ENCODE measurements around the gene APOL4. TPM values are rescaled to one million over a fixed set of nuclear protein-coding genes. Genes with fewer than 3 reads are reported as not detected.

Gene APOL4
- polyA plus RNA-seq, 4 donors = 6.4 to 10.4 (median 8.6) TPM

Other genes starting within 250 kb of the APOL4 start
- 100 to 1,000 TPM; 126 to 138 (median 128) TPM for gene RBFOX2, start 173.0 kb downstream of the APOL4 start, polyA plus RNA-seq (ENCODE audit: insufficient read length in 4 of 4)
- gene APOL3, start 41.1 kb downstream of the APOL4 start, polyA plus RNA-seq (ENCODE audit: insufficient read length in 4 of 4) = 10 to 100 TPM; 12.7 to 17.4 (median 14.9) TPM
- 10 to 100 TPM; 26.6 to 38.8 (median 29.4) TPM for gene APOL2, start 37.7 kb upstream of the APOL4 start, polyA plus RNA-seq (ENCODE audit: insufficient read length in 4 of 4)
- gene APOL1, start 51.3 kb upstream of the APOL4 start, polyA plus RNA-seq (ENCODE audit: insufficient read length in 4 of 4) = 10 to 100 TPM in 3 of 4 donors, 1 to 10 TPM in 1; 9.9 to 16.0 (median 12.0) TPM
- 100 to 1,000 TPM; 261 to 310 (median 285) TPM for gene MYH9, start 186.2 kb upstream of the APOL4 start, polyA plus RNA-seq (ENCODE audit: insufficient read length in 4 of 4)